ENCODE data around the gene AFAP1.

DNA sequence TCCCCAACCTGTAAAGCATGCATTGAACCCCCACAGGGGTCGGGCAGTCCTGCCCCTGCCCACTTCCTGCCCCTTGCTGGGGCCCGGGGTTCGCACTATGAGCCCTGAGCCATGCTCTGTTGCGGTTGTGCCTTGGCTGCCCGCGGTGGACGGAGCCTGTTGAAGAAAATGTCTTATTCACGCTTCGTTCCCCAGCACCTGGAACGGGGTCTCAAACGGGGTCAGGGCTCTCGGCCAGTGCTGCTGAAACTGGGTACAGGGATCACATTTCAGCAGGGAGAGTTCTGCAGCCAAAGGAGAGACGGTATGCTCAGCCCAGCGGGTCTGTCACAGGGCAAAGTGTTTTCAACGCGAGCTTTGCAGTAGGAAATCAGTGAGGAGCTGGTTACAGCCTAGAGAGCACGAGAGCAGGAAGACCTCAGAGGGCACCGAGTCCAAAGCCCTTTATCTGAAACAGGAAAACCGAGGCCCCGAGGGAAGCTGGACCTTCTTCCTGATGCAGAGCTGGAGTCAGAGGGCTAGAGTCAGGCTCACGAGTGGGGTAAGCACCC lies 46.3 kb upstream of the AFAP1 start:
- TF ChIP-seq, protein P1, sequence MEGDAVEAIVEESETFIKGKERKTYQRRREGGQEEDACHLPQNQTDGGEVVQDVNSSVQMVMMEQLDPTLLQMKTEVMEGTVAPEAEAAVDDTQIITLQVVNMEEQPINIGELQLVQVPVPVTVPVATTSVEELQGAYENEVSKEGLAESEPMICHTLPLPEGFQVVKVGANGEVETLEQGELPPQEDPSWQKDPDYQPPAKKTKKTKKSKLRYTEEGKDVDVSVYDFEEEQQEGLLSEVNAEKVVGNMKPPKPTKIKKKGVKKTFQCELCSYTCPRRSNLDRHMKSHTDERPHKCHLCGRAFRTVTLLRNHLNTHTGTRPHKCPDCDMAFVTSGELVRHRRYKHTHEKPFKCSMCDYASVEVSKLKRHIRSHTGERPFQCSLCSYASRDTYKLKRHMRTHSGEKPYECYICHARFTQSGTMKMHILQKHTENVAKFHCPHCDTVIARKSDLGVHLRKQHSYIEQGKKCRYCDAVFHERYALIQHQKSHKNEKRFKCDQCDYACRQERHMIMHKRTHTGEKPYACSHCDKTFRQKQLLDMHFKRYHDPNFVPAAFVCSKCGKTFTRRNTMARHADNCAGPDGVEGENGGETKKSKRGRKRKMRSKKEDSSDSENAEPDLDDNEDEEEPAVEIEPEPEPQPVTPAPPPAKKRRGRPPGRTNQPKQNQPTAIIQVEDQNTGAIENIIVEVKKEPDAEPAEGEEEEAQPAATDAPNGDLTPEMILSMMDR (IDR thresholded peaks at IDR 0.05): no peak
- no peak for TF ChIP-seq ZFX (IDR thresholded peaks at IDR 0.05; ENCODE audit: borderline replicate concordance)
